H9 (cell line): ENCODE data around the gene TMEM120B. TPM values are rescaled to one million over a fixed set of nuclear protein-coding genes. Genes with fewer than 3 reads are reported as not detected.

Experiments
- DNase-seq: peaks from one replicate; pipeline ENCODE4 v3.0.0-alpha.2; 2017
- H2AFZ ChIP-seq: one replicate; pipeline ENCODE4 v1.6.1; 2013; ENCODE audit warnings: mild to moderate bottlenecking, low read length, control low read depth, moderate library complexity
- H2AK5ac ChIP-seq: 2 replicates; pipeline ENCODE4 v1.6.1; 2013; ENCODE audit warnings: low read length, control low read depth, mixed read lengths; ENCODE audit not compliant: insufficient read length
- H2BK120ac ChIP-seq: one replicate; pipeline ENCODE4 v1.6.1; 2013; ENCODE audit warnings: low read depth, mild to moderate bottlenecking, low read length, control low read depth, inconsistent platforms; ENCODE audit not compliant: poor library complexity, severe bottlenecking
- H2BK12ac ChIP-seq: 2 replicates; pipeline ENCODE4 v1.6.1; 2013; ENCODE audit warnings: low read length, control low read depth, mixed read lengths, low read depth; ENCODE audit not compliant: insufficient read length
- H2BK15ac ChIP-seq: 2 replicates; pipeline ENCODE4 v1.6.1; 2013; ENCODE audit warnings: low read depth, low read length, control low read depth
- H2BK20ac ChIP-seq: one replicate; pipeline ENCODE4 v1.6.1; 2013; ENCODE audit warnings: low read depth, mild to moderate bottlenecking, low read length, control low read depth, inconsistent platforms; ENCODE audit not compliant: poor library complexity, severe bottlenecking
- H2BK5ac ChIP-seq: 2 replicates; pipeline ENCODE4 v1.6.1; 2013; ENCODE audit warnings: low read length, control low read depth, mixed read lengths; ENCODE audit not compliant: insufficient read length
- H3K14ac ChIP-seq: 2 replicates; pipeline ENCODE4 v1.6.1; 2013; ENCODE audit warnings: low read length, control low read depth; ENCODE audit not compliant: insufficient read depth
- H3K18ac ChIP-seq: 2 replicates; pipeline ENCODE4 v1.6.1; 2013; ENCODE audit warnings: low read depth, mild to moderate bottlenecking, mixed read lengths, low read length, control low read depth; ENCODE audit not compliant: insufficient read length
- H3K23ac ChIP-seq: 2 replicates; pipeline ENCODE4 v1.6.1; 2013; ENCODE audit warnings: low read length, control low read depth, mixed read lengths, low read depth; ENCODE audit not compliant: insufficient read length
- H3K23me2 ChIP-seq: 2 replicates; pipeline ENCODE4 v1.6.1; 2013; ENCODE audit warnings: low read depth, mild to moderate bottlenecking, mixed read lengths, low read length, control low read depth; ENCODE audit not compliant: insufficient read length, poor library complexity, severe bottlenecking
- H3K27ac ChIP-seq: 2 replicates; pipeline ENCODE4 v1.5.1; 2013; ENCODE audit warnings: low read length, control low read depth, mixed read lengths, low read depth; ENCODE audit not compliant: insufficient read length
- H3K27me3 ChIP-seq: 2 replicates; pipeline ENCODE4 v1.6.1; 2013; ENCODE audit warnings: low read length, control low read depth, inconsistent platforms; ENCODE audit not compliant: insufficient read depth
- H3K4ac ChIP-seq: 2 replicates; pipeline ENCODE4 v1.6.1; 2013; ENCODE audit warnings: low read depth, mild to moderate bottlenecking, control low read depth, inconsistent platforms, low read length, moderate library complexity
- H3K4me1 ChIP-seq: 2 replicates; pipeline ENCODE4 v1.6.1; 2013; ENCODE audit warnings: low read length, control low read depth, inconsistent platforms; ENCODE audit not compliant: insufficient read depth
- H3K4me2 ChIP-seq: 2 replicates; pipeline ENCODE4 v1.6.1; 2013; ENCODE audit warnings: low read length, control low read depth, mixed read lengths; ENCODE audit not compliant: insufficient read length, insufficient read depth
- H3K56ac ChIP-seq: 2 replicates; pipeline ENCODE4 v1.6.1; 2013; ENCODE audit warnings: low read depth, mild to moderate bottlenecking, mixed read lengths, low read length, control low read depth; ENCODE audit not compliant: insufficient read length
- H3K79me1 ChIP-seq: 2 replicates; pipeline ENCODE4 v1.6.1; 2013; ENCODE audit warnings: low read depth, mild to moderate bottlenecking, moderate library complexity, low read length, control low read depth, inconsistent platforms; ENCODE audit not compliant: insufficient read depth, poor library complexity, severe bottlenecking
- H3K79me2 ChIP-seq: 2 replicates; pipeline ENCODE4 v1.6.1; 2013; ENCODE audit warnings: low read length, control low read depth, inconsistent platforms; ENCODE audit not compliant: insufficient read depth
- H3K9ac ChIP-seq: 2 replicates; pipeline ENCODE4 v1.6.1; 2013; ENCODE audit warnings: low read length, control low read depth, mixed read lengths; ENCODE audit not compliant: insufficient read length; ENCODE audit errors: extremely low read depth
- H3K9me3 ChIP-seq: one replicate; pipeline ENCODE4 v1.6.1; 2013; ENCODE audit warnings: low read depth, low read length, inconsistent platforms; ENCODE audit not compliant: control insufficient read depth
- H3T11ph ChIP-seq: one replicate; pipeline ENCODE4 v1.6.1; 2013; ENCODE audit warnings: mild to moderate bottlenecking, low read length, control low read depth, inconsistent platforms
- H4K20me1 ChIP-seq: one replicate; pipeline ENCODE4 v1.6.1; 2013; ENCODE audit not compliant: control insufficient read depth, insufficient read length, insufficient read depth
- H4K5ac ChIP-seq: 2 replicates; pipeline ENCODE4 v1.6.1; 2013; ENCODE audit warnings: low read depth, mild to moderate bottlenecking, mixed read lengths, low read length, control low read depth; ENCODE audit not compliant: insufficient read length
- H4K8ac ChIP-seq: replicated peaks from 2 replicates; pipeline ENCODE4 v1.6.1; 2013; ENCODE audit warnings: low read length, control low read depth, mixed read lengths, low read depth; ENCODE audit not compliant: insufficient read length
- H4K91ac ChIP-seq: 2 replicates; pipeline ENCODE4 v1.6.1; 2013; ENCODE audit warnings: low read depth, mild to moderate bottlenecking, moderate library complexity, mixed read lengths, low read length, control low read depth; ENCODE audit not compliant: insufficient read length
- H3K27ac Mint-ChIP-seq, 3 experiments: 2 replicates in 2 of 3; 3 replicates in 1 of 3; pipeline ENCODE4 v1.8.0; 2020 to 2021; ENCODE audit warnings: mixed read lengths in 3 of 3, mild to moderate bottlenecking in 1 of 3, moderate library complexity in 1 of 3
- H3K27me3 Mint-ChIP-seq: 2 replicates; pipeline ENCODE4 v1.8.0; 2021; ENCODE audit warnings: low read depth, mild to moderate bottlenecking, moderate library complexity, mixed read lengths
- H3K36me3 Mint-ChIP-seq, 3 experiments: 2 replicates in 2 of 3; 3 replicates in 1 of 3; pipeline ENCODE4 v1.8.0; 2020 to 2021; ENCODE audit warnings: low read depth in 3 of 3, mixed read lengths in 3 of 3; ENCODE audit not compliant: insufficient read depth in 1 of 3
- H3K4me1 Mint-ChIP-seq, 2 experiments: 2 replicates each; pipeline ENCODE4 v1.8.0; 2020; ENCODE audit warnings: mixed read lengths in 2 of 2
- H3K4me3 Mint-ChIP-seq, 2 experiments: 2 replicates in 1 of 2; 3 replicates in 1 of 2; pipeline ENCODE4 v1.8.0; 2020 to 2021; ENCODE audit warnings: mild to moderate bottlenecking in 2 of 2, mixed read lengths in 2 of 2, moderate library complexity in 1 of 2
- H3K9me3 Mint-ChIP-seq, 2 experiments: 2 replicates in 1 of 2; 3 replicates in 1 of 2; pipeline ENCODE4 v1.8.0; 2020; ENCODE audit warnings: mild to moderate bottlenecking in 2 of 2, mixed read lengths in 2 of 2, moderate library complexity in 1 of 2
- WGBS: extraction: QIAGEN DNeasy Blood & Tissue Kit; methylation state at CpG from one replicate; pipeline ENCODE4 v1.1.7; 2013; ENCODE audit warnings: missing lambda C conversion rate, low lambda C conversion rate, mixed read lengths; ENCODE audit not compliant: insufficient read length; ENCODE audit errors: extremely low coverage; 5-methylcytosine and 5-hydroxymethylcytosine counted together
- total RNA-seq: library from RNA; stranded (reverse); gene quantifications from 2 replicates; pipeline ENCODE4 v1.2.1, GENCODE V29; 2021
- TF ChIP-seq, protein P1 (sequence below): fragments of 200-600 bp; sonication (generic); conservative IDR thresholded peaks from 3 replicates; pipeline ENCODE4 v1.8.0; 2021; ENCODE audit warnings: antibody characterized with exemption, mild to moderate bottlenecking

The TMEM120B gene
- total RNA-seq, 1 experiment from 2014 or later, result 25.8 TPM

- Histone ChIP-seq H4K5ac (no peak overlapping the region), H4K91ac (no peak overlapping the region), H3T11ph (no peak overlapping the region), H2AFZ (no peak overlapping the region), H3K4ac (no peak overlapping the region), H3K4me1 (no peaks in the 10 kb centered on the region), H3K79me2 (no peaks in the 10 kb centered on the region; the same call in 1 of the 2 replicates), H3K23ac (no peak overlapping the region), H2BK120ac (no peak overlapping the region), H3K27me3 (no peaks in the 10 kb centered on the region), H3K27ac (no peak overlapping the region), H3K23me2 (no peaks in the 10 kb centered on the region), H3K56ac (no peak overlapping the region), H2BK12ac (no peak overlapping the region), H2BK5ac (no peak overlapping the region), H4K20me1 (no peaks in the 10 kb centered on the region), H2BK20ac (no peak overlapping the region), H3K9me3 (no peaks in the 10 kb centered on the region), H3K9ac (no peak overlapping the region), H2AK5ac (no peak overlapping the region), H2BK15ac (no peak overlapping the region), H3K79me1 (peaks cover 6% of the 10 kb centered on the region), H3K14ac (no peak overlapping the region), H3K4me2 (no peak overlapping the region), H3K18ac (no peak overlapping the region), H4K8ac (no peak overlapping the region)
- Mint-ChIP-seq H3K27me3 (no peaks in the 10 kb centered on the region), H3K4me3 (no peak overlapping the region), H3K36me3 (peaks cover 10 to 24% (median 18%) of the 10 kb centered on the region in 3 experiments), H3K9me3 (no peaks in the 10 kb centered on the region; a peak in 1 of 5 replicates), H3K27ac (peak overlapping the region in 1 of 3 experiments; percentile 29; a peak in 1 of 7 replicates), H3K4me1 (no peaks in the 10 kb centered on the region)
- no peak for DNase-seq
- no CpG with 5 or more reads among the region's 3 CpGs for WGBS
- TF ChIP-seq, protein P1, sequence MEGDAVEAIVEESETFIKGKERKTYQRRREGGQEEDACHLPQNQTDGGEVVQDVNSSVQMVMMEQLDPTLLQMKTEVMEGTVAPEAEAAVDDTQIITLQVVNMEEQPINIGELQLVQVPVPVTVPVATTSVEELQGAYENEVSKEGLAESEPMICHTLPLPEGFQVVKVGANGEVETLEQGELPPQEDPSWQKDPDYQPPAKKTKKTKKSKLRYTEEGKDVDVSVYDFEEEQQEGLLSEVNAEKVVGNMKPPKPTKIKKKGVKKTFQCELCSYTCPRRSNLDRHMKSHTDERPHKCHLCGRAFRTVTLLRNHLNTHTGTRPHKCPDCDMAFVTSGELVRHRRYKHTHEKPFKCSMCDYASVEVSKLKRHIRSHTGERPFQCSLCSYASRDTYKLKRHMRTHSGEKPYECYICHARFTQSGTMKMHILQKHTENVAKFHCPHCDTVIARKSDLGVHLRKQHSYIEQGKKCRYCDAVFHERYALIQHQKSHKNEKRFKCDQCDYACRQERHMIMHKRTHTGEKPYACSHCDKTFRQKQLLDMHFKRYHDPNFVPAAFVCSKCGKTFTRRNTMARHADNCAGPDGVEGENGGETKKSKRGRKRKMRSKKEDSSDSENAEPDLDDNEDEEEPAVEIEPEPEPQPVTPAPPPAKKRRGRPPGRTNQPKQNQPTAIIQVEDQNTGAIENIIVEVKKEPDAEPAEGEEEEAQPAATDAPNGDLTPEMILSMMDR, result no peak
Observed at GRCh38 chr12:121722511-121722910, 10.0 kb downstream of the TMEM120B start.
